DMS153 treated with DMSO at 0.1 percent for 48 hours (cell line): ENCODE data around the gene NDUFA6.
"Not testable (repeated sequence)": the region's sequence is repeated elsewhere in the genome, so short reads cannot be mapped to it uniquely, and the experiment has no call there.

Source experiments
- DNase-seq: peaks from one replicate; lab custom pipeline; 2025; ENCODE audit not compliant: unreplicated experiment; lab: John Stamatoyannopoulos, UW

NDUFA6 gene

GRCh38 chr22:42114721-42115120, 24.1 kb upstream of the NDUFA6 start:
- no peak for DNase-seq

DNA sequence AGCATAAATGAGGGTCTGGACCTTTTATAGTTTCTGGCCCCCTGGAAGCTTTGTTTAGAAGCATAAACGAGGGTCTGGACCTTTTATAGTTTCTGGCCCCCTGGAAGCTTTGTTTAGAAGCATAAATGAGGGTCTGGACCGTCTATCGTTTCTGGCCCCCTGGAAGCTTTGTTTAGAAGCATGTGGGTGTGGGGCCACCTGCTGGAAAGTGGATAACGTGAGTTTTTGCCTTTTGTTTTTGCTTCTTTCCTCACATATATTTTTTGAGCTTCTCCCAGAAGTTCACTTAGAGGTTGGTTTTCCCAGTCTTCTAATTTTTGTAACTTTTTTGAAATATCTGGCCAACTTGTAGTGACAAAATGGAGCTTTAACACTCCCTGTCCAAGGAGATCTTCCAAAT, 22.2 kb upstream of the NDUFA6 start:
- not testable (repeated sequence) for DNase-seq

DNA sequence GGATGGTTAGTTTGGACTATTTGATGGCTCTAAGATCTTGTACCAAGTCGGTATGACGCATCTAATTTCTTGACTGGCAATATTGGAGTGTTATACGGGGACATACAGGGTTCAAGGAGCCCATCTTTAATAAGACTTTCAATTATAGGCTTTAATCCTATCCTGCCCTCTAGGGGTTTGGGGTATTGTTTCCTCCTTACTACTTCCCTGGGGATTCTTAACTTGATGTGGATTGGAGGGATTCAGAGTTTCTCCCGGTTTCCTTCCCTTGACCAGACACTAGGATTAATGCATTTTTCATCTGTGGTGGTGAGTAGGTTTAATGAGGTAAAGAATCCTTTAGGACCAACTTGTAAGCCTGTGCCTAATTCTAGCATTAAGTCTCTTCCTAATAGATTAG, 21.2 kb upstream of the NDUFA6 start:
- DNase-seq: no peak

DNA sequence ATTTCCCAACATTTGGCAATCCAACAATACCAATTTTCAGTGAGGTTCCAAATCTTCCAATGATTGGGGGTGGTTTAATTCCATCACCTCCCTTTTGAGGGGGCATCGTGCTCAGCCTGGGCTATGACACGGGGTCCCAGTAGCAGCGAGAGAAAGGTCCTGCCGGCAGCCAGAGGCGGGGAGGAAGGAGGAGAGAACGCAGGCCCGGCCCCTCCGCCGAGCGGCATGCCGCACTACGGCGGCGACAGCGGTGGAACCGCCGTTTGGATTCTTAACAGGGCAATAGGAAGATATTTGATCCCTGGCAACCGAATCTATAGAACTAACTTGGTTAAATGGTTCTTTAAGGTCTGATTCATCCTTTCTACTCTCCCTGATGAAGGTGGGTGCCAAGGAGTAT, 18.3 kb upstream of the NDUFA6 start:
- DNase-seq: no peak

- DNase-seq: not testable (repeated sequence)
These were observed 13.8 kb upstream of the NDUFA6 start for GRCh38 chr22:42104332-42104860.

GRCh38 chr22:42101199-42101598, 10.6 kb upstream of the NDUFA6 start:
- DNase-seq: no peak

DNA sequence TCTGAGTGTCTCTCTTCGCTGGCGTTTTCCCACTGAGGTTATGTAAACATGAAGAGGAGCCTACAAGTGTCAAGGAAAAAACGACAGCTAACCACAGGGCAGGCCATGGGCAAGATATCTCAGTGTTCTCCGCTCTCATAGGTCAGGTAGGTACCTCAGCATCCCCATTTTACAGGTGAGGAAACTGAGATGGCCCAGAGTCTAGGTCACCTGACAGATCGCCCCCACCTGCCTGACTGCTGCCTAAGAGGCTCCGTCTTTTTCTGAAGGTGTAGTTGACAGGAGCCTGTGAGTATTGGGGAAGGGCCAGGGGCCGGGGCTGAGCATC, 847 bp upstream of the NDUFA6 start:
- DNase-seq: no peak

DNA sequence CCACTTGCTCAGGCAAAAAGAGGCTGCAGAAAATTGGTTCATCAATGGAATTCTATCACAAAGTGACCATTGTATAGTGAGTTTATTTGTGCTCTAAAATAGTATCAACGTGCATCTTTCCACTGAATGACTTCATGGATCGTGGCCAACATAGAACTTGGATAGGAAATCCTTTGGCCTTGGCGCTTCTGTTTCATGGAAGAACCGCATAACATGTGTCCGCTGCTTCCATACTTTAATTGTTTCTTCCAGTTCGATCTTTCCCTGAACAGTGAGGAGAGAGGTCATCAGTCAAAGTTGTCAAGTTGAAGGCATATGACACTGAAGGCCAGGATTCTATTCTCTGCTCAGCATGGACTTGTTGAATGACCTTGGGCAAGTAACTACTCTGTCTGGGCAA, 4.5 kb downstream of the NDUFA6 start:
- DNase-seq: no peak

- DNase-seq: no peak
These were observed 5.7 kb downstream of the NDUFA6 start for GRCh38 chr22:42084874-42085273.

GRCh38 chr22:42083119-42083518, 7.5 kb downstream of the NDUFA6 start:
- no peak for DNase-seq

DNA sequence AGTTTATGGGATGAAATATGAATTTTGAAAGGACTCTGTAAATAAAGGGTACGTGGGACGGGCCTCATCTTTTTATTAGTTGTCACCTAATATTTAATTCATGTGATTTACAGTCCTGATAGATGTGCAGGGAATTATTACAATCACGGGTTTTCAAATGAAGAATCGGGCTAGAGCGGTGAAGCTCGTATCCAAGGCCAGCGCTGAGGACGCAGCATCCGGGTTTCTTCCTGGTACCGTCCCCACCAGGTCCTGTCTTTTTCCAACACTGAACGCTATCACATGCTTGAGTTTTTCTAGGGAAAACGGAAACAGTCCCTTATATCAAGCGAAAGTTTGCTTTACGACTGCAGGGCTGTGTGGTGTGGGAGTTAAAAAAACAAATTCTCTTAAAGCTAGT, 10.3 kb downstream of the NDUFA6 start:
- DNase-seq: peak; percentile 39

DNA sequence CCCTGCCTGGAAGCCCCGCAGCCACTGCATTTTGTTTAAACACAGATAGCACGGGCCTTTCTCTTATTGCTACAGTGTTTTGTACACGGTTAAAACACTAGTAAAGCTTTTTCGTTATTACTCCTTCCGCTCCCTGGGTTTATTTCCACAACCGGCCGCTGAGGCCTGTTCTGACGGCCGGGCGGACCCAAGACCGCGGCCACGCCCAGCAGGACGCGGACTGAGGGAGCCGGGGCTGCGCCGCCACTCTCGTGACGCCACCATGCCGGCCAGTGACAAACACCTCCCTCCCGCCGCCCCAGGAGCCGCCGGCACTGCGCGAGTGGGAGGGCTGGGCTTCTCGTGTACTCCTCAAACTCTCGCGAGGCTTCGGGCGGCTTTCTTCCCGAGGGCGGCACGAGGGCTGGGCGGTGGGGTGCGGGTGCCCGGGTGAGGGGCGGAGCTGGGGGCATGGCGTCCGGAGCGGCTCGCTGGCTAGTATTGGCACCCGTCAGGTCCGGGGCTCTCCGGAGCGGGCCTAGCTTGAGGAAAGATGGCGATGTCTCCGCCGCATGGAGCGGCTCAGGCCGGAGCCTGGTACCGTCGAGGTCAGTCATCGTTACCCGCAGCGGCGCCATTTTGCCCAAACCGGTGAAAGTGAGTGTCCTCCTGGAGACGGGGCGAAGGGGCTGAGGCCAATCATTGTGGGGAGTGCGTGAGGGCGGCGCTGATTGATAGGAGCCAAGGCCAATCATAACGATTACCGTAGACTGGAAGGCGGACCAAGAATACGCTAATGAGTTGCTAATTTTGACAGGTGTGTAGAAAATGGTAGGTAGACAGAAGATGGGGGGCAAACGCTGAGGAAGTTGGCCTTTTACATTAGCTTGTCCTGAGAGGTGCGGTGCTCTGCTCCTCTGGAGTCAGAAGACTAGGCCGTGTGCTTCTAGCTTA, 11.0 kb downstream of the NDUFA6 start, which contains the start of gene SMDT1:
Gene SMDT1 (plus strand): TSS at position 382 of the 933 bp plus-strand sequence. CDS start 69 bp downstream, at position 451.
- peak; percentile 90 for DNase-seq

GRCh38 chr22:42078469-42079318, 11.9 kb downstream of the NDUFA6 start:
- no peak for DNase-seq

DNA sequence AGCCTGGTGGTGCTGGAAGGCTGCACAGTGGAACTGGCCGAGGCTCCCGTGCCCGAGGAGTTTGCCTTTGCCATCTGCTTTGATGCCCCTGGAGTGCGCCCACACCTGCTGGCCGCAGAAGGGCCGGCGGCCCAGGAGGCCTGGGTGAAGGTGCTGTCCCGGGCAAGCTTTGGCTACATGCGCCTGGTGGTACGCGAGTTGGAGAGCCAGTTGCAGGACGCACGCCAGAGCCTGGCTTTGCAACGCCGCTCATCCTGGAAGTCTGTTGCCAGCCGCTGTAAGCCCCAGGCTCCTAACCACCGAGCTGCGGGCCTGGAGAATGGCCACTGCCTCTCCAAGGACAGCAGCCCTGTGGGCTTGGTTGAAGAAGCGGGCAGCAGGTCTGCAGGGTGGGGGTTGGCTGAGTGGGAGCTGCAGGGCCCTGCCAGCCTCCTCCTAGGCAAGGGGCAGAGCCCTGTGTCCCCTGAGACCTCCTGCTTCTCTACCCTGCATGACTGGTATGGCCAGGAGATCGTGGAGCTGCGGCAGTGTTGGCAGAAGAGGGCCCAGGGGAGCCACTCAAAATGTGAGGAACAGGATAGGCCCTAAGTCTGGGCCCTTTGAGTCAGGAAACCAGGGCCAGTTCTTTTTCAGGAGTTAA, 13.0 kb downstream of the NDUFA6 start:
- no peak for DNase-seq

DNA sequence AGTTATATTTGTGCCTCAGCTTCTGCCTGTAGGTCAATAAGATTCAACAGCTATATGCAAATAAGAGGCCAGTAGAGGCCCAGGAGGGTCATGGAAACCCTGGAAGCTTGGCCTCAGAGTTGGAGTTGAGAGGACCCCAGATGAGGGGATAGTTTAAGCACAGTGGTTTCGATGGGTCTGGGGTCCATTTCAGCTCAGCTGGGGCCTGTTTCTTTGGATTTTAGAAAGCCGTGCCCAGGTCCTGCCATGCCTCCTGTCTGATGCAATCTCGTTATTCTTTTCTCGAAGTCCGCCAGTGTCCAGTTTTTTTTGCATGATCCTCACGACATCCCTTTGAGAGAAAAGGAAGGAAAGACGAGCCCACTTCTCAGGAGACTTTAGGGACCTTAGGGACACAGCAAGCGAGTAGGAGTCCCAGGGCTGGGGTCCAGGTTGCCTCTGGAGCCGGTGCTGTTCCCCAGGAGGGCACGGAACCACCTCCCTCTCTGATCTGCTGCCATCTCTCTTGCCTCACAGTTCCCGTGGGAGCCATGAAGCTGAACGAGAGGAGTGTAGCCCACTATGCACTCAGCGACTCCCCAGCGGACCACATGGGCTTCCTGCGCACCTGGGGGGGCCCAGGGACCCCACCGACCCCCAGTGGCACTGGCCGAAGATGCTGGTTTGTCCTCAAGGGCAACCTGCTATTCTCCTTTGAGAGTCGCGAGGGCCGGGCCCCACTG, 13.6 kb downstream of the NDUFA6 start:
- no peak for DNase-seq

GRCh38 chr22:42074846-42075676, 15.5 kb downstream of the NDUFA6 start:
- no peak for DNase-seq

DNA sequence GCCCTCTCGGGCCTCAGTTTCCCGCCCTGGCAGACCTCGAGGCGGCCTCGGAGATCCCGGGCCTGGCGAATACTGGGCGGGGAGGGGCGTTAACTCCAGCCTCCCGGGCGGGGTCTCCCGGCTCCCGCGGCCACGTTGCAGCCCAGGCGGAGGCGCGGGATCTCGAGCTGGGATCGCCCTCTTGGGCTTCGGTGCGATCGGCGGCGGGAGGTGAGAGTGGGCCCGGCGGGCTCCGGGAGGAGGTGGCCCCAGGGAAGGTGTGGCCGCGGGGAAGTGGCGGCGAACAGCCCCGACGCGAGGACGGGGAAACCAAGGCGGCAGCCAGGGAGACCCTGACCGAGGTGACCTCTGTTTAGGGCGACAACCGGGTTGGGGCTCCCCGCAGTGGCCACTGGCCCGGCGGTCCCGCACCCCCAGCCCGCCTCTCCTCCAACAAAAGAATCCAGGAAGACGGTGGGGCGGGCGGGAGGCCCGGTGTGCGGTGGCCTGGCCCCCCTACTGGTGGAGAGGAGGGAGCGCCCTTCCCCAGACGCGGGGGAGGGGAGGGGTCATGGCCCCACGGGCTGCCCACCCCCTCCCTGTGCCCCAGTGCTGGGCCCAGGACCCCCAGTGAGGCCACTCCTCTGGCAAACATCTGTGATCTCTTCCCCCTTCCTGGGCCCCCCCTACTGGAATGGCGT, 16.3 kb downstream of the NDUFA6 start, which contains the start of gene PHETA2:
Gene PHETA2 (plus strand): TSS at position 117 of the 680 bp plus-strand sequence. CDS start 3,046 bp downstream, outside the sequence.
- DNase-seq: no peak

- no peak for DNase-seq
These were observed 16.9 kb downstream of the NDUFA6 start for GRCh38 chr22:42073621-42074041.
